T-helper 1 cell treated with Interleukin-12 subunit alpha and Interleukin-12 subunit beta and Interleukin-4 antibody, amounts not matched to agents 30 μg/mL and 1 μg/mL, for 36 hours (primary cell): ENCODE data around the gene ZNF385D.

ENCODE experiments used
- H3K27ac Mint-ChIP-seq: one replicate; pipeline ENCODE4 v1.8.0; 2021; ENCODE audit warnings: mild to moderate bottlenecking, mixed read lengths
- H3K27me3 Mint-ChIP-seq: one replicate; pipeline ENCODE4 v1.8.0; 2021; ENCODE audit warnings: low read depth, mixed read lengths
- H3K36me3 Mint-ChIP-seq: one replicate; pipeline ENCODE4 v1.8.0; 2021; ENCODE audit warnings: low read depth, mixed read lengths
- H3K4me1 Mint-ChIP-seq: one replicate; pipeline ENCODE4 v1.8.0; 2021; ENCODE audit warnings: low read depth, mixed read lengths
- H3K4me3 Mint-ChIP-seq: one replicate; pipeline ENCODE4 v1.8.0; 2021; ENCODE audit warnings: mild to moderate bottlenecking, moderate library complexity, mixed read lengths
- H3K9me3 Mint-ChIP-seq: one replicate; pipeline ENCODE4 v1.8.0; 2021; ENCODE audit warnings: mixed read lengths

ZNF385D gene

GRCh38 chr3:21561472-21561871, 189.5 kb downstream of the ZNF385D start:
- Mint-ChIP-seq H3K36me3 (no peaks in the 10 kb centered on the region), H3K27me3 (no peaks in the 10 kb centered on the region), H3K9me3 (peaks cover 18% of the 10 kb centered on the region), H3K4me3 (no peak overlapping the region), H3K27ac (no peak overlapping the region), H3K4me1 (no peaks in the 10 kb centered on the region)

DNA sequence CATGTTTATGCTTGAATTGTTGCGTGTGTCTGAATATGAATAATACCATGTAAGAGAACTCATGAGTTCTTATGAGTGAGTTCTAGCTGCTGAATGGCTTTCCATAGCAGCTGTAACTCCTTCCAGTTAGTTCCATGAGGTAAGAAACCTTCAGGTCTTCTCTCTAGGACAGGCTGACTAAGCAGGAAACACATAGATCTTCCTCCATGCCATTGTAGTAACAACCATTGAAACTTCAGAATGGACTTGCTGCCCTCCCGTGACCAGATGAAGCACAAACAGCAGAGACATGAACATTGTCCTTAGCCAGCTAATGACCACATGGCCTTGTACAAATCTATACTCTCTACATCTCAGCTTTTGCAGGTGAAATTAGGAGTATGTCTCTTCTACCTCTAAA, 200.0 kb downstream of the ZNF385D start:
- H3K36me3 Mint-ChIP-seq, result no peaks in the 10 kb centered on the region
- H3K9me3 Mint-ChIP-seq, result peaks cover 11% of the 10 kb centered on the region
- H3K4me3 Mint-ChIP-seq, result no peak overlapping the region
- no peaks in the 10 kb centered on the region for H3K27me3 Mint-ChIP-seq
- no peaks in the 10 kb centered on the region for H3K4me1 Mint-ChIP-seq
- H3K27ac Mint-ChIP-seq, result no peak overlapping the region

- Mint-ChIP-seq H3K36me3 (no peaks in the 10 kb centered on the region), H3K4me3 (no peak overlapping the region), H3K27me3 (no peaks in the 10 kb centered on the region), H3K4me1 (no peaks in the 10 kb centered on the region), H3K9me3 (peaks cover 6% of the 10 kb centered on the region), H3K27ac (no peak overlapping the region)
Observed at GRCh38 chr3:21544076-21544462, 206.9 kb downstream of the ZNF385D start.

- no peaks in the 10 kb centered on the region for H3K36me3 Mint-ChIP-seq
- H3K4me3 Mint-ChIP-seq, result no peak overlapping the region
- no peaks in the 10 kb centered on the region for H3K27me3 Mint-ChIP-seq
- H3K9me3 Mint-ChIP-seq, result peaks cover 5% of the 10 kb centered on the region
- no peak overlapping the region for H3K27ac Mint-ChIP-seq
- H3K4me1 Mint-ChIP-seq, result no peaks in the 10 kb centered on the region
Observed at GRCh38 chr3:21543380-21544075, 207.5 kb downstream of the ZNF385D start.

DNA sequence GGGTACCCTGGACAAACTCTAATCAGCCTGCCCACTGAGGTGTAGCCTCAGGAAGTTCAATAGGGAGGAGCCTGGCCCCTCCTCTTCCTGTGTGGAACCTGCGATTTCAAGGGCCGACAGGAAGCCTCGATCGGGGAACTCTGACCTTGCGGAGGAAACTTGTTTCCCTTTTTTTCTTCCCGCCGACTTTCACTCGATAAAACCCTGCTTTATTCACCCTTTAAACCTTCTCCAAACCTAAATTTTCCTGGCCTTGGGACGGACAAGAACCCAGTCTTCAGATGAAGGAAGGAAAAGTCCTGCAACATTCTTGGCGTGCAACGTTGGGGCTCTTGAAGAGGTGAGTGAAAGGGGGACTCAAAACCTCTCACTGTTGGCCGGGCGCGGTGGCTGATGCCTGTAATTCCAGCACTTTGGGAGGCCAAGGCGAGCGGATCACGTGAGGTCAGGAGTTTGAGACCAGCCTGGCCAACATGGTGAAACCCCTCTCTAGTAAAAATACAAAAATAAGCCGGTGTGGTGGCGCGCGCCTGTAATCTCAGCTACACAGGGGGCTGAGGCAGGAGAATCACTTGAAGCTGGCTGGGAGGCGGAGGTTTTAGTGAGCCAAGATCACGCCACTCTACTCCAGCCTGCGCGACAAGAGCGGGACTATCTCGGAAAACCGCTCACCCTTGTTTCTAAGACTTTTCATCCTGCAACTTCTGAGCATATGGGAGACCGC, 208.2 kb downstream of the ZNF385D start:
- Mint-ChIP-seq H3K4me1 (no peaks in the 10 kb centered on the region), H3K27me3 (no peaks in the 10 kb centered on the region), H3K36me3 (no peaks in the 10 kb centered on the region), H3K27ac (no peak overlapping the region), H3K9me3 (no peaks in the 10 kb centered on the region), H3K4me3 (no peak overlapping the region)

DNA sequence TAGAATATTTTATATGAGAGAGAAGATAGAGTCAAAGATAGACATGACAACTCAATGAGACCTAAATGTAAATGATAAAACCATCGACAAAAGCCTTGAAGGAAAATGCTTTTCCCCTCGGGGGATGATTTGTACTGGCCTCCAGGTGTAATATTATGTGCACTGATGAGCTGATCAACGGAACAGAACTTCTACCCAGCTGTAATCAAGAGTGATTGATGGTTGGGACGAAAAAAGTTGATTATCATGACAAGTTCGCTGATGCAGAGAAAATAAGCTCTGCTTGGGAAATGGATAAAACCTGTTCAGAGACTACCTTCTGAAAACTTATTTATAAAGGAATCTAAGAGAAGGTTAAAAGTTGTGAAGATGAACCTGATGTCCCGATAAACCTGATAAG, 210.7 kb downstream of the ZNF385D start:
- no peak overlapping the region for H3K27ac Mint-ChIP-seq
- no peaks in the 10 kb centered on the region for H3K27me3 Mint-ChIP-seq
- H3K9me3 Mint-ChIP-seq, result peaks cover 4% of the 10 kb centered on the region
- no peak overlapping the region for H3K4me3 Mint-ChIP-seq
- H3K36me3 Mint-ChIP-seq, result no peaks in the 10 kb centered on the region
- H3K4me1 Mint-ChIP-seq, result no peaks in the 10 kb centered on the region

DNA sequence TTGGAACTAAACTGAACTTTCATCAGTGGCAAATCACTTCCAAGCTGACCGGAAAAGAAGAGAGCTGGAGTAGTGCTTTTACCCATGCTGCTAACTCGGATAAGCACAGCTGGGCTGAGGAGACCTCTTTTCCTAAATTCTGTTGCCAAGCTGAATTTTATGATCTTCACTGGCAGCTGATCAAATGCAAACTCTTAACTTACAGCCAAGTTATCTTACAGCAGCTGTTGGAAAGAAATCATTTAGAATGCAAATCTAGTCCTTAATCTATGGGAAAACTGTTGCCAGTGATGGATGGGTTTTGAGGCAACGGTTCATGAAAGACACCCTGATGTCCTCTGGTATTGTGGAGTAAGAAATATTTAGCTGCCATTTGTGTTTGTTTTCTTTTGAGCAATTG, 216.5 kb downstream of the ZNF385D start:
- Mint-ChIP-seq H3K9me3 (peaks cover 4% of the 10 kb centered on the region), H3K27ac (no peak overlapping the region), H3K4me3 (no peak overlapping the region), H3K4me1 (no peaks in the 10 kb centered on the region), H3K36me3 (no peaks in the 10 kb centered on the region), H3K27me3 (no peaks in the 10 kb centered on the region)

- H3K27me3 Mint-ChIP-seq, result no peaks in the 10 kb centered on the region
- no peak overlapping the region for H3K4me3 Mint-ChIP-seq
- H3K4me1 Mint-ChIP-seq, result no peaks in the 10 kb centered on the region
- H3K36me3 Mint-ChIP-seq, result no peaks in the 10 kb centered on the region
- H3K27ac Mint-ChIP-seq, result no peak overlapping the region
- peaks cover 4% of the 10 kb centered on the region for H3K9me3 Mint-ChIP-seq
Observed at GRCh38 chr3:21533002-21533401, 218.0 kb downstream of the ZNF385D start.

- Mint-ChIP-seq H3K4me1 (no peaks in the 10 kb centered on the region), H3K27ac (no peak overlapping the region), H3K27me3 (no peaks in the 10 kb centered on the region)
Observed at GRCh38 chr3:21531909-21532308, 219.1 kb downstream of the ZNF385D start.

DNA sequence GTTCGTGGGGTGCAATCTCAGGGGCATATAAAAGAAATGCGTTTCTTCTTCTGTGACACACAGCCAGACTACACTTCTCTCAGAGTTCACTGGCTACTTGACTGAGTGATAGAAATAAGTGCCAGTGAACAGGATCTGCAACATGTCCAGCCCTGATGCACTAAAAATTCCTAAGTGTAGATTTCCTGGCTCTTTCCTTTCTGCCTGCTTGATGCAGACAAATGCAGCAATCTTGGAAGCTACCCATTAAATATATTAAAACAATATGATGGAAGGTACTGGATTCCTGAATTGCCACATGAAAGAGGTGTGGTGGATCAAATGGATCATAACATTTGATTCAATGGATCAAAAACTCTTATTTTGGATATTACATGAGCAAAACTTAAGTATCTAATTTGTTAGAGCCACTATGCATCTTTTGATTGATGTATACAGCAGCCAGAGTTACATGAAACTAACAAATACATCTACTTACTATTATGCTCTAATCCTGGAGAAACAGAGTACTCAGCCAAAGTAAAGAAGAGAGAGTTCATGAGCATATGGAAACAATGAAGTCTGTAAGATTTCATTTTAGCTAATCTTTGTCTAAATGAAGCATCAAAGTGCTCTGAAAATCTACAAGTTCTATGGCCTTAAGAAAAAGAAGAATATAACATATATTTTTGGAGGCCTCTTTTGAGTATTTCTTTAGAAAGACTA, 222.6 kb downstream of the ZNF385D start:
- H3K27me3 Mint-ChIP-seq, result no peaks in the 10 kb centered on the region
- no peaks in the 10 kb centered on the region for H3K4me1 Mint-ChIP-seq
- H3K4me3 Mint-ChIP-seq, result no peak overlapping the region
- H3K36me3 Mint-ChIP-seq, result no peaks in the 10 kb centered on the region
- no peak overlapping the region for H3K27ac Mint-ChIP-seq
- H3K9me3 Mint-ChIP-seq, result no peaks in the 10 kb centered on the region

More at GRCh38 chr3:21531909-21532308, 219.1 kb downstream of the ZNF385D start:
- H3K36me3 Mint-ChIP-seq, result no peaks in the 10 kb centered on the region
- H3K4me3 Mint-ChIP-seq, result no peak overlapping the region
- H3K9me3 Mint-ChIP-seq, result peaks cover 4% of the 10 kb centered on the region

- no peaks in the 10 kb centered on the region for H3K4me1 Mint-ChIP-seq
- H3K27ac Mint-ChIP-seq, result no peak overlapping the region
- H3K4me3 Mint-ChIP-seq, result no peak overlapping the region
- no peaks in the 10 kb centered on the region for H3K27me3 Mint-ChIP-seq
- no peaks in the 10 kb centered on the region for H3K36me3 Mint-ChIP-seq
- no peaks in the 10 kb centered on the region for H3K9me3 Mint-ChIP-seq
Observed at GRCh38 chr3:21526461-21526860, 224.5 kb downstream of the ZNF385D start.

GRCh38 chr3:21524133-21524532, 226.9 kb downstream of the ZNF385D start:
- Mint-ChIP-seq H3K27ac (no peak overlapping the region), H3K9me3 (no peaks in the 10 kb centered on the region), H3K36me3 (no peaks in the 10 kb centered on the region), H3K27me3 (no peaks in the 10 kb centered on the region), H3K4me1 (no peaks in the 10 kb centered on the region), H3K4me3 (no peak overlapping the region)

DNA sequence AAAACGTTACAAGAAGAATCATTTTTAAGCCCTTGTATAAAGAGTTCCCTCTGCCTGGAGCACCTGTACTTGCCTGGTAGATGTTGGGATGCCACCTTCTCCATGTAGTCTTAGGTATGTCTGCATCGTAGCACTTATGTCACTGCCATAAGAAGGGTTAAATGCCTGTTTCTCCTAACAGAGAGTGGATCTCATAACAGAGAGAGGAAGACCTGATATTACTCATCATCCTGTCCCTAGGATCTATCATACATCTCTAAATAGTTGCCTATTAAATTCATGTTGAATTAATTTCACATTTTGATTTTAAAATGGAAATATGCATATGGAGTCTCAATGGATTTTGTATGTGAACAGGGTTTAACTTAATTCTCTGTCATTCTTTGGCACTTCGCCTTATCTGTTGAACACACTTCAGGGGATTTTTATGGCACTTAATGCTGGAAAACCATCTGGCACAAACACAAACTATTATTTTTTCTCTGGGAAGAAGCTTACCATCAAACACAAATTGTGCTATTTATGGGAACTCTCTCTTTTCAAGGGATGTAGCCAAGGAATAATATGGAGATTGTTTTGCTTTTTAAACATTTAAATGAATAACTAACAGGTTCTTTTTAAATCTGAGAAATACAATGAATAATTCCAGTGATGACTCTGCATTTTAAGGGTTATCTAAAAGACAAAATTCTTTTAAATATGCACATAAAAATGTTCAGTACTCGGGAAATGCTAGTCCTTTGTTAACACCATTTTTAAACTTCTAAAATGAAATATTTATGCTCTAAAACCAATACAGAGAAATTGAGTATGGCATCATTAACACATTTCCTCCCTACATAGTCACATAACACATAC, 230.7 kb downstream of the ZNF385D start:
- no peak overlapping the region for H3K4me3 Mint-ChIP-seq
- H3K4me1 Mint-ChIP-seq, result no peaks in the 10 kb centered on the region
- H3K9me3 Mint-ChIP-seq, result no peaks in the 10 kb centered on the region
- no peaks in the 10 kb centered on the region for H3K27me3 Mint-ChIP-seq
- no peak overlapping the region for H3K27ac Mint-ChIP-seq
- no peaks in the 10 kb centered on the region for H3K36me3 Mint-ChIP-seq

GRCh38 chr3:21517184-21517583, 233.8 kb downstream of the ZNF385D start:
- Mint-ChIP-seq H3K9me3 (no peaks in the 10 kb centered on the region), H3K4me3 (no peak overlapping the region), H3K27ac (no peak overlapping the region), H3K36me3 (no peaks in the 10 kb centered on the region), H3K27me3 (no peaks in the 10 kb centered on the region), H3K4me1 (no peaks in the 10 kb centered on the region)
